Upper lobe of left lung (tissue), 6 donors: ENCODE measurements around the gene GFI1B. TPM values are rescaled to one million over a fixed set of nuclear protein-coding genes. Genes with fewer than 3 reads are reported as not detected.
A peak's percentile ranks its signal among the peaks of the same experiment; 100 is the strongest.

Experiments used
- ATAC-seq, 2 donors: fragments of 200-7000 bp; cut with Tn5 transposase; one replicate each; pipeline ENCODE4 v1.9.1; 2022; ENCODE audit warnings: mild to moderate bottlenecking in 2 of 2, moderate library complexity in 2 of 2; ENCODE audit not compliant: low FRiP score in 2 of 2
- DNase-seq, 2 donors: peaks; one replicate each; pipeline ENCODE4 v3.0.0-alpha.2; 2019 to 2020
- H3K27ac ChIP-seq, 4 donors: fragments of 200-600 bp; sonication (generic); one replicate each; pipeline ENCODE4 v1.5.1; 2016 to 2019
- H3K27me3 ChIP-seq, 4 donors: fragments of 200-600 bp; sonication (generic); one replicate each; pipeline ENCODE4 v1.5.1; 2017 to 2019
- H3K36me3 ChIP-seq, 4 donors: fragments of 200-600 bp; sonication (generic); one replicate each; pipeline ENCODE4 v1.5.1; 2016 to 2019
- H3K4me1 ChIP-seq, 4 donors: fragments of 200-600 bp; sonication (generic); one replicate each; pipeline ENCODE4 v1.5.1; 2018 to 2019
- H3K4me3 ChIP-seq, 4 donors: fragments of 200-600 bp; sonication (generic); one replicate each; pipeline ENCODE4 v1.5.1; 2017 to 2019; ENCODE audit warnings: mild to moderate bottlenecking in 2 of 4, moderate library complexity in 1 of 4
- H3K9me3 ChIP-seq, 4 donors: fragments of 200-600 bp; sonication (generic); one replicate each; pipeline ENCODE4 v1.5.1; 2018 to 2019
- CTCF ChIP-seq, 6 experiments: fragments of 450-650 bp in 4 of 6; fragments of 200-600 bp in 2 of 6; sonication (generic) in 2 of 6; IDR thresholded peaks; one replicate each; pipeline ENCODE4 v1.5.1; 2016 to 2019; ENCODE audit warnings: antibody characterized with exemption in 6 of 6
- EP300 ChIP-seq, 4 donors: sonication (generic); formaldehyde crosslinking; IDR thresholded peaks; one replicate each; pipeline ENCODE4 v1.5.1; 2017; ENCODE audit warnings: antibody characterized with exemption in 4 of 4, control low read depth in 2 of 4
- POLR2A ChIP-seq, 4 donors: fragments of 450-650 bp; IDR thresholded peaks; one replicate each; pipeline ENCODE4 v1.5.1; 2016 to 2017; ENCODE audit warnings: antibody characterized with exemption in 4 of 4, mild to moderate bottlenecking in 2 of 4
- POLR2AphosphoS5 ChIP-seq, 2 donors: sonication (generic); formaldehyde crosslinking; IDR thresholded peaks; one replicate each; pipeline ENCODE4 v1.5.1; 2017; ENCODE audit warnings: antibody characterized with exemption in 2 of 2
- WGBS, 2 donors: methylation state at CpG; one replicate each; pipeline ENCODE4 v1.1.5; 2017 to 2018; 5-methylcytosine and 5-hydroxymethylcytosine counted together
- total RNA-seq, 6 donors: library from RNA; depleted of rRNA in 4 of 6; stranded (reverse); fragments of >200 nt in 4 of 6; gene quantifications; one replicate each; pipeline versions ENCODE4 v1.1.0 to v1.2.1, GENCODE V29; 2016 to 2021
- donor health status: DM: no; HTN: no; CAD: no; lungs with moderate emphysema.
- donor health status: DM: no; HTN: yes; CAD: no; lungs with severe emphysema.

Gene GFI1B
- total RNA-seq, 6 donors from 2014 or later = 0.97 to 3.5 (median 1.9) TPM

GRCh38 chr9:133002147-133003070 lies 23.9 kb downstream of the GFI1B start:
- no peak for ATAC-seq

GRCh38 chr9:133003071-133003461 lies 24.6 kb downstream of the GFI1B start:
- ATAC-seq (no peak), DNase-seq (peak in 1 of 2 donors; percentile 26)
- H3K27me3 ChIP-seq = no peaks in the 10 kb centered on the region
- H3K9me3 ChIP-seq = no peaks in the 10 kb centered on the region
- no peaks in the 10 kb centered on the region for H3K36me3 ChIP-seq
- WGBS, 2 donors = 62% methylated on average over 13 of the region's 13 CpGs; no CpG with 5 or more reads in 1 of the 2 donors
- no peak overlapping the region for H3K4me3 ChIP-seq
- TF ChIP-seq POLR2AphosphoS5 (IDR thresholded peaks at IDR 0.05) (no peak), POLR2A (IDR thresholded peaks at IDR 0.05) (no peak), CTCF (IDR thresholded peaks at IDR 0.05) (no peak), EP300 (IDR thresholded peaks at IDR 0.05) (no peak)
- H3K27ac ChIP-seq = no peak overlapping the region
- no peaks in the 10 kb centered on the region for H3K4me1 ChIP-seq

More at GRCh38 chr9:133002147-133003070, 23.9 kb downstream of the GFI1B start:
- H3K36me3 ChIP-seq = no peaks in the 10 kb centered on the region
- no peak overlapping the region for H3K4me3 ChIP-seq
- WGBS, 2 donors = 41 to 52% methylated on average over 6 to 13 of the region's 13 CpGs
- no peak for DNase-seq
- H3K9me3 ChIP-seq = no peaks in the 10 kb centered on the region
- H3K4me1 ChIP-seq = no peaks in the 10 kb centered on the region
- H3K27me3 ChIP-seq = no peaks in the 10 kb centered on the region
- TF ChIP-seq POLR2A (IDR thresholded peaks at IDR 0.05) (no peak), CTCF (IDR thresholded peaks at IDR 0.05) (no peak), POLR2AphosphoS5 (IDR thresholded peaks at IDR 0.05) (no peak), EP300 (IDR thresholded peaks at IDR 0.05) (no peak)
- no peak overlapping the region for H3K27ac ChIP-seq

GRCh38 chr9:133003671-133004090 lies 25.2 kb downstream of the GFI1B start:
- H3K9me3 ChIP-seq = no peaks in the 10 kb centered on the region
- H3K36me3 ChIP-seq = no peaks in the 10 kb centered on the region
- WGBS, 2 donors = 38 to 44% methylated on average over 4 to 9 of the region's 9 CpGs
- DNase-seq (no peak), ATAC-seq (no peak)
- no peaks in the 10 kb centered on the region for H3K27me3 ChIP-seq
- H3K27ac ChIP-seq = no peak overlapping the region
- no peaks in the 10 kb centered on the region for H3K4me1 ChIP-seq
- TF ChIP-seq EP300 (IDR thresholded peaks at IDR 0.05) (no peak), CTCF (IDR thresholded peaks at IDR 0.05) (no peak), POLR2AphosphoS5 (IDR thresholded peaks at IDR 0.05) (no peak), POLR2A (IDR thresholded peaks at IDR 0.05) (no peak)
- no peak overlapping the region for H3K4me3 ChIP-seq

GRCh38 chr9:133004091-133004998 lies 25.9 kb downstream of the GFI1B start:
- no peaks in the 10 kb centered on the region for H3K27me3 ChIP-seq

More at GRCh38 chr9:133004091-133004998, 25.9 kb downstream of the GFI1B start:
- Histone ChIP-seq H3K9me3 (no peaks in the 10 kb centered on the region), H3K27ac (no peak overlapping the region), H3K4me1 (no peaks in the 10 kb centered on the region), H3K4me3 (no peak overlapping the region), H3K36me3 (no peaks in the 10 kb centered on the region)
- WGBS, 2 donors = 48 to 50% methylated on average over 4 to 9 of the region's 9 CpGs
- DNase-seq = no peak
- ATAC-seq = peak in 1 of 2 donors; percentile 47
- no peak for TF ChIP-seq EP300 (IDR thresholded peaks at IDR 0.05)
